ENCODE measurements around the gene CHST7.

The CHST7 gene

GRCh38 chrX:46572340-46572936 is 1.1 kb upstream of the CHST7 start:
- DNase-seq (ENCODE audit: low read depth, low spot score) = no peak

GRCh38 chrX:46573892-46574773 is 568 bp downstream of the CHST7 start:
- DNase-seq (ENCODE audit: low read depth, low spot score) = no peak

GRCh38 chrX:46574774-46575381 is 1.3 kb downstream of the CHST7 start:
- DNase-seq (ENCODE audit: low read depth, low spot score) = no peak

GRCh38 chrX:46575586-46575985 is 2.0 kb downstream of the CHST7 start:
- DNase-seq (ENCODE audit: low read depth, low spot score) = no peak

GRCh38 chrX:46575991-46576392 is 2.4 kb downstream of the CHST7 start:
- no peak for DNase-seq (ENCODE audit: low read depth, low spot score)

GRCh38 chrX:46576458-46576857 is 2.9 kb downstream of the CHST7 start:
- DNase-seq (ENCODE audit: low read depth, low spot score) = no peak

- no peak for DNase-seq (ENCODE audit: low read depth, low spot score)
These were observed 3.8 kb downstream of the CHST7 start for GRCh38 chrX:46577221-46578005.

GRCh38 chrX:46579250-46579649 is 5.7 kb downstream of the CHST7 start:
- DNase-seq (ENCODE audit: low read depth, low spot score) = no peak

GRCh38 chrX:46580613-46581012 is 7.0 kb downstream of the CHST7 start:
- no peak for DNase-seq (ENCODE audit: low read depth, low spot score)

- no peak for DNase-seq (ENCODE audit: low read depth, low spot score)
These were observed 8.8 kb downstream of the CHST7 start for GRCh38 chrX:46582325-46582724.

- DNase-seq (ENCODE audit: low read depth, low spot score) = no peak
These were observed 9.4 kb downstream of the CHST7 start for GRCh38 chrX:46582966-46583365.

GRCh38 chrX:46584736-46585135 is 11.2 kb downstream of the CHST7 start:
- DNase-seq (ENCODE audit: low read depth, low spot score) = no peak

GRCh38 chrX:46587158-46587557 is 13.6 kb downstream of the CHST7 start:
- DNase-seq (ENCODE audit: low read depth, low spot score) = no peak

GRCh38 chrX:46587753-46588171 is 14.2 kb downstream of the CHST7 start:
- no peak for DNase-seq (ENCODE audit: low read depth, low spot score)

- no peak for DNase-seq (ENCODE audit: low read depth, low spot score)
These were observed 14.7 kb downstream of the CHST7 start for GRCh38 chrX:46588263-46588662.

- no peak for DNase-seq (ENCODE audit: low read depth, low spot score)
These were observed 16.6 kb downstream of the CHST7 start for GRCh38 chrX:46589977-46590723.

GRCh38 chrX:46595084-46595483 is 21.5 kb downstream of the CHST7 start:
- DNase-seq (ENCODE audit: low read depth, low spot score) = no peak

GRCh38 chrX:46597208-46597607 is 23.6 kb downstream of the CHST7 start:
- DNase-seq (ENCODE audit: low read depth, low spot score) = no peak

GRCh38 chrX:46597771-46598170 is 24.2 kb downstream of the CHST7 start:
- DNase-seq (ENCODE audit: low read depth, low spot score) = no peak

GRCh38 chrX:46599051-46599560 is 25.5 kb downstream of the CHST7 start:
- no peak for DNase-seq (ENCODE audit: low read depth, low spot score)

- DNase-seq (ENCODE audit: low read depth, low spot score) = no peak
These were observed 27.7 kb downstream of the CHST7 start for GRCh38 chrX:46601283-46601682.

All from brain pericyte (primary cell).